ENCODE measurements around the gene GOLGA6D.

DNA sequence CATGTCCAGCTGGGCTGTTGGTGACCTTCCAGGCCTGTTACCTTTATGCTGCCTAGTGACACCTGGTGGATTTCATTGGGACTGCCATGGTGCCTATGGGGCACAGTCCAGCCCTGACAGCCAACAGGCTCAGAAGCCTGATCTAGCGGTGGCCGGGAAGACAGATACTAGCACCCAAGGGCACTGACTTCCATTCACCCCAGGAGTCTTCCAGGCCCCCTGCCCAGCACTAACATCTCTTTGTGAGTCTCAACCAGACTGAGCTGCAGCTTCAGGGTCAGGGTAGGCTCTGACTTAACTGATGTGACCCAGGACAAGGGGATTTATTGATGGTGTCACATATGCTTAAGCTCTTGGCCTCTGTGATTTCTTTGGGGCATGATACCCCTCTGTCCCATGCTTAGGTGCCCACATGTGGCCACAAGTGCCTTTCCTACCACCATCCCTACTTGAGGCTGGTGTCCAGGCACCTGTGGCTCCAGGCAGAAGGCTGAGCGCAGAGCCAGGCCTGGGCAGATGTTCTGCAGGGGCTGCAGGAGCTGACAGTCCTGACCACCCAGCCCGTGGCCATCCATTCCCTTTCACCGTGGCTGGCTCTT, 8.0 kb upstream of the GOLGA6D start:
- TF ChIP-seq POLR2A (IDR thresholded peaks at IDR 0.05) = peak in 1 of 4 donors; percentile 15
- TF ChIP-seq, protein P1, sequence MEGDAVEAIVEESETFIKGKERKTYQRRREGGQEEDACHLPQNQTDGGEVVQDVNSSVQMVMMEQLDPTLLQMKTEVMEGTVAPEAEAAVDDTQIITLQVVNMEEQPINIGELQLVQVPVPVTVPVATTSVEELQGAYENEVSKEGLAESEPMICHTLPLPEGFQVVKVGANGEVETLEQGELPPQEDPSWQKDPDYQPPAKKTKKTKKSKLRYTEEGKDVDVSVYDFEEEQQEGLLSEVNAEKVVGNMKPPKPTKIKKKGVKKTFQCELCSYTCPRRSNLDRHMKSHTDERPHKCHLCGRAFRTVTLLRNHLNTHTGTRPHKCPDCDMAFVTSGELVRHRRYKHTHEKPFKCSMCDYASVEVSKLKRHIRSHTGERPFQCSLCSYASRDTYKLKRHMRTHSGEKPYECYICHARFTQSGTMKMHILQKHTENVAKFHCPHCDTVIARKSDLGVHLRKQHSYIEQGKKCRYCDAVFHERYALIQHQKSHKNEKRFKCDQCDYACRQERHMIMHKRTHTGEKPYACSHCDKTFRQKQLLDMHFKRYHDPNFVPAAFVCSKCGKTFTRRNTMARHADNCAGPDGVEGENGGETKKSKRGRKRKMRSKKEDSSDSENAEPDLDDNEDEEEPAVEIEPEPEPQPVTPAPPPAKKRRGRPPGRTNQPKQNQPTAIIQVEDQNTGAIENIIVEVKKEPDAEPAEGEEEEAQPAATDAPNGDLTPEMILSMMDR (IDR thresholded peaks at IDR 0.05) = peak in 4 of 7 experiments; percentile 66 to 77 (median 67)
